Measurements from ENCODE around the gene DBT. TPM values are rescaled to one million over a fixed set of nuclear protein-coding genes. Genes with fewer than 3 reads are reported as not detected.

DBT gene
- polyA plus RNA-seq, 2 donors = 2.3 to 3.9 TPM

DNA sequence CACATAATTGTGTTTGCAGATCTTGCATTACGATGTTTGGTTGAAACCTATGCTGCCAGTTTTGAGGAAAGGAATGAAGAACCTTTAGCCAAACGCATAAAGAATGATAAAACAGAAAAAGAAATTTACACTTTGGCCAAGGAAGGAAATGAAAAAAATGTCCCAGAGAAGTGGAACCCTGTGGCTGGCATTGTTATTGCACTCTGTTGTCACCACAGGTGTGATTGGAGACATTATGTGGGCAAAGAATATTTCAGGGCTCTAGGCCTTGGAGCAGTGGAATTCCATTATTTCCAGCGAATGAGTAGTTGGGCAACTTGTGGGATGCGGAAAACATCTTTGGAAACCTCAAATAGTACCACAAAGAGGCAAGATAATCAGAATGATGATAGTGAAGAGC is 101.8 kb downstream of the DBT start:
- H3K36me3 ChIP-seq (ENCODE audit: control insufficient read depth in 2 of 2, insufficient read depth in 2 of 2, low read length in 1 of 2) = peaks cover 4 to 7% of the 10 kb centered on the region in 2 donors

DNA sequence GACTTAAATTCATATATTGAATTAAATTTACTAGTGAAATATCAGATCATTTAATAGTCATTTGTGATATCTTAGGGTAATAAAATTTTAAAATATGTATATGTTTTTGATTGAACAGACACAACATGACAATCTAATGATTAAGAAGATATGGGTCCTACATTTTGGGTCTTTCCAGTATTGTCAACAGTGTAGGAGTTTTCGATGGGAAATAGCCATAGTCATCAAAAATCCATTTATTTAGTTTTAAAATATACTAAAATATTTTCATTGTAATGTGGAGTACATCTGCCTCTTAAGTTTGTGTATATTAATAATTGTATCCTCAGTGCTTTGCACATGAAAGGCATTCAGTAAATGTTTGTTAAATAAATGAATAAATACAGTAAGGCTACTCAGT is 102.7 kb downstream of the DBT start:
- Histone ChIP-seq H3K4me1 (ENCODE audit: control insufficient read depth in 2 of 2, insufficient read depth in 2 of 2, low read length in 1 of 2) (no peaks in the 10 kb centered on the region), H3K36me3 (ENCODE audit: control insufficient read depth in 2 of 2, insufficient read depth in 2 of 2, low read length in 1 of 2) (peaks cover 4 to 9% of the 10 kb centered on the region in 2 donors), H3K27me3 (ENCODE audit: control insufficient read depth in 1 of 2, insufficient read depth in 2 of 2, low read length in 2 of 2) (no peaks in the 10 kb centered on the region), H3K4me3 (ENCODE audit: low read depth in 1 of 2, low read length in 2 of 2) (no peak overlapping the region), H3K9me3 (ENCODE audit: control insufficient read depth in 2 of 2, insufficient read depth in 1 of 2, low read depth in 1 of 2, low read length in 1 of 2) (no peaks in the 10 kb centered on the region), H3K27ac (ENCODE audit: low read depth in 2 of 2, low read length in 1 of 2) (no peak overlapping the region)
- 92 to 96% methylated on average over 1 of the region's 1 CpG for WGBS, 2 donors

More for the DNA sequence above, 101.8 kb downstream of the DBT start:
- H3K27me3 ChIP-seq (ENCODE audit: control insufficient read depth in 1 of 2, insufficient read depth in 2 of 2, low read length in 2 of 2) = no peaks in the 10 kb centered on the region
- H3K9me3 ChIP-seq (ENCODE audit: control insufficient read depth in 2 of 2, insufficient read depth in 1 of 2, low read depth in 1 of 2, low read length in 1 of 2) = no peaks in the 10 kb centered on the region
- WGBS, 2 donors = 89 to 95% methylated on average over 4 of the region's 4 CpGs
- no peak overlapping the region for H3K4me3 ChIP-seq (ENCODE audit: low read depth in 1 of 2, low read length in 2 of 2)
- H3K27ac ChIP-seq (ENCODE audit: low read depth in 2 of 2, low read length in 1 of 2) = no peak overlapping the region
- no peaks in the 10 kb centered on the region for H3K4me1 ChIP-seq (ENCODE audit: control insufficient read depth in 2 of 2, insufficient read depth in 2 of 2, low read length in 1 of 2)

GRCh38 chr1:100145116-100145515 is 104.5 kb downstream of the DBT start:
- H3K4me1 ChIP-seq (ENCODE audit: control insufficient read depth in 2 of 2, insufficient read depth in 2 of 2, low read length in 1 of 2) = no peaks in the 10 kb centered on the region
- H3K9me3 ChIP-seq (ENCODE audit: control insufficient read depth in 2 of 2, insufficient read depth in 1 of 2, low read depth in 1 of 2, low read length in 1 of 2) = no peaks in the 10 kb centered on the region
- 90 to 94% methylated on average over 3 of the region's 3 CpGs for WGBS, 2 donors
- peaks cover 9% of the 10 kb centered on the region in 2 donors for H3K36me3 ChIP-seq (ENCODE audit: control insufficient read depth in 2 of 2, insufficient read depth in 2 of 2, low read length in 1 of 2)
- no peak overlapping the region for H3K4me3 ChIP-seq (ENCODE audit: low read depth in 1 of 2, low read length in 2 of 2)
- H3K27ac ChIP-seq (ENCODE audit: low read depth in 2 of 2, low read length in 1 of 2) = no peak overlapping the region
- no peaks in the 10 kb centered on the region for H3K27me3 ChIP-seq (ENCODE audit: control insufficient read depth in 1 of 2, insufficient read depth in 2 of 2, low read length in 2 of 2)

DNA sequence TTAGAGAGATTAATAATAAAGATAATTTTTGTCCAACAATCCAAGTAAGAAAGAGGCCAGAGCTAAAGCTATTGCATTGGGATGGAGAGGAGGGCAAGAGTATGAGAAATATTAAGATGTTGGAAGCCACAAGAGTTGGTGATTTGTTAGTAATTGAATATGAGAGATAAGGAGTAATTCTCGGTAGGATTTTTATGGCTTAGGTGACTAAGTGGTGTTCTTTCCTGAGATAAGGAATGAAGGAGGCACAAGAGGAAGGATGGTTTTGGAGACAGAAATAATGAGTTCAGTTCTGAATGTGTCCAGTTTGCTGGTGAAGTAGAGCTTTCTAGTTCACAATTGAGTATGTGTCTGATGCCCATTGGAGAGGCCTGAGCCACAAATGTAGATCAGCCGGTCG is 107.3 kb downstream of the DBT start:
- Histone ChIP-seq H3K27ac (ENCODE audit: low read depth in 2 of 2, low read length in 1 of 2) (no peak overlapping the region), H3K4me1 (ENCODE audit: control insufficient read depth in 2 of 2, insufficient read depth in 2 of 2, low read length in 1 of 2) (no peaks in the 10 kb centered on the region), H3K4me3 (ENCODE audit: low read depth in 1 of 2, low read length in 2 of 2) (no peak overlapping the region), H3K9me3 (ENCODE audit: control insufficient read depth in 2 of 2, insufficient read depth in 1 of 2, low read depth in 1 of 2, low read length in 1 of 2) (no peaks in the 10 kb centered on the region), H3K27me3 (ENCODE audit: control insufficient read depth in 1 of 2, insufficient read depth in 2 of 2, low read length in 2 of 2) (no peaks in the 10 kb centered on the region), H3K36me3 (ENCODE audit: control insufficient read depth in 2 of 2, insufficient read depth in 2 of 2, low read length in 1 of 2) (peaks cover 5 to 9% of the 10 kb centered on the region in 2 donors)
- WGBS, 2 donors = 78 to 87% methylated on average over 3 of the region's 3 CpGs

- Histone ChIP-seq H3K27ac (ENCODE audit: low read depth in 2 of 2, low read length in 1 of 2) (no peak overlapping the region), H3K27me3 (ENCODE audit: control insufficient read depth in 1 of 2, insufficient read depth in 2 of 2, low read length in 2 of 2) (no peaks in the 10 kb centered on the region), H3K36me3 (ENCODE audit: control insufficient read depth in 2 of 2, insufficient read depth in 2 of 2, low read length in 1 of 2) (peaks cover 5 to 9% of the 10 kb centered on the region in 2 donors), H3K4me1 (ENCODE audit: control insufficient read depth in 2 of 2, insufficient read depth in 2 of 2, low read length in 1 of 2) (no peaks in the 10 kb centered on the region), H3K9me3 (ENCODE audit: control insufficient read depth in 2 of 2, insufficient read depth in 1 of 2, low read depth in 1 of 2, low read length in 1 of 2) (no peaks in the 10 kb centered on the region), H3K4me3 (ENCODE audit: low read depth in 1 of 2, low read length in 2 of 2) (no peak overlapping the region)
- WGBS, 2 donors = 91 to 92% methylated on average over 4 of the region's 4 CpGs
These were observed 108.4 kb downstream of the DBT start for GRCh38 chr1:100141192-100141591.

DNA sequence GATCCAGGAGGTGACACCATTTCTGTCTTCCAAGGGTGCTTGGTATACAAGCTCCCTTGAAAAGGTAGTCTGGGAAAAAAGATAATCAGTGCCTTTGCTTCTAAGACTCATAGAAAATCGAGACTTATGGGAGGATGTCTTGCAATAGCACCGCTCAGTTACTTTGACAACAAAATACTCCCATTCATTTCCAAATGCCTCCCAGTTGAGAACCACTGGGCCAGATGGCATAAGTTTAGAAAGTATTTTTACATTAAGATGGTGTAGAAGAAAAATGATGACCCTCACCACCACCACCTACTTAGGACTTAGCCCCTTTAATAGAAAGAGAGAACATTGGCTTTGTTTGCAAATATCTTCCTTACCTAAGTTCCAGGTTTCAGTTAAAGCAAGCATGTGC is 112.0 kb downstream of the DBT start:
- Histone ChIP-seq H3K9me3 (ENCODE audit: control insufficient read depth in 2 of 2, insufficient read depth in 1 of 2, low read depth in 1 of 2, low read length in 1 of 2) (no peaks in the 10 kb centered on the region), H3K27me3 (ENCODE audit: control insufficient read depth in 1 of 2, insufficient read depth in 2 of 2, low read length in 2 of 2) (no peaks in the 10 kb centered on the region), H3K4me3 (ENCODE audit: low read depth in 1 of 2, low read length in 2 of 2) (no peak overlapping the region), H3K4me1 (ENCODE audit: control insufficient read depth in 2 of 2, insufficient read depth in 2 of 2, low read length in 1 of 2) (no peaks in the 10 kb centered on the region), H3K27ac (ENCODE audit: low read depth in 2 of 2, low read length in 1 of 2) (no peak overlapping the region), H3K36me3 (ENCODE audit: control insufficient read depth in 2 of 2, insufficient read depth in 2 of 2, low read length in 1 of 2) (peaks cover 4 to 5% of the 10 kb centered on the region in 2 donors)
- 95 to 97% methylated on average over 2 of the region's 2 CpGs for WGBS, 2 donors

Other genes starting within 250 kb of the DBT start
- gene SASS6, start 116.9 kb downstream of the DBT start, polyA plus RNA-seq = 1 to 10 TPM; 1.9 to 2.0 TPM
- gene TRMT13, start 116.7 kb downstream of the DBT start, polyA plus RNA-seq = 10 to 100 TPM in 1 of 2 donors, 1 to 10 TPM in 1; 7.5 to 11.7 TPM
- gene LRRC39, start 71.6 kb downstream of the DBT start, polyA plus RNA-seq = 1 to 10 TPM in 1 of 2 donors, under 1 TPM in 1; 0.41 to 1.2 TPM
- 10 to 100 TPM; 19.7 to 20.6 TPM for gene RTCA, start 16.4 kb upstream of the DBT start, polyA plus RNA-seq
- gene CDC14A, start 102.7 kb upstream of the DBT start, polyA plus RNA-seq = 1 to 10 TPM; 1.0 to 1.2 TPM

All from esophagus (tissue), 2 donors.